Measurements from ENCODE around the gene MYRIP.

DNA sequence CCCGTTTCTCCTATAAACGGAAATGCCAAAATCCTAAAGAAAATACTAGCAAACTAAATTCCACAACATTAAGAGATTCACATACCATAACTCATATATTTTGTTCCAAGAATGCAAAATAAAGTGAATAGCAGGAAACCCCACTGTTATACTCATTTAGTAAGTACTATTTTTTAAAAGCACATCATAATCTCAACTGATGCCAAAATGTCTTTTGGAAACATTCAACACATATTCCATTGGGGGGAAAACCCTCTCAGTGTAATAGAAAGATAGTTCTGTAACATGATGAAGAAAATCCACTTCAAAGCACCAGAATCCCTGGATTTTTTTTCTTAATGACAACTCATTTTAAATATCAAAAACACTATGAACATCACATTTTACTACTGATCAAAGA is 407.1 kb downstream of the MYRIP start:
- TF ChIP-seq, protein P1, sequence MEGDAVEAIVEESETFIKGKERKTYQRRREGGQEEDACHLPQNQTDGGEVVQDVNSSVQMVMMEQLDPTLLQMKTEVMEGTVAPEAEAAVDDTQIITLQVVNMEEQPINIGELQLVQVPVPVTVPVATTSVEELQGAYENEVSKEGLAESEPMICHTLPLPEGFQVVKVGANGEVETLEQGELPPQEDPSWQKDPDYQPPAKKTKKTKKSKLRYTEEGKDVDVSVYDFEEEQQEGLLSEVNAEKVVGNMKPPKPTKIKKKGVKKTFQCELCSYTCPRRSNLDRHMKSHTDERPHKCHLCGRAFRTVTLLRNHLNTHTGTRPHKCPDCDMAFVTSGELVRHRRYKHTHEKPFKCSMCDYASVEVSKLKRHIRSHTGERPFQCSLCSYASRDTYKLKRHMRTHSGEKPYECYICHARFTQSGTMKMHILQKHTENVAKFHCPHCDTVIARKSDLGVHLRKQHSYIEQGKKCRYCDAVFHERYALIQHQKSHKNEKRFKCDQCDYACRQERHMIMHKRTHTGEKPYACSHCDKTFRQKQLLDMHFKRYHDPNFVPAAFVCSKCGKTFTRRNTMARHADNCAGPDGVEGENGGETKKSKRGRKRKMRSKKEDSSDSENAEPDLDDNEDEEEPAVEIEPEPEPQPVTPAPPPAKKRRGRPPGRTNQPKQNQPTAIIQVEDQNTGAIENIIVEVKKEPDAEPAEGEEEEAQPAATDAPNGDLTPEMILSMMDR (IDR thresholded peaks at IDR 0.05): no peak
- TF ChIP-seq POLR2A (IDR thresholded peaks at IDR 0.05): no peak

Measured in adrenal gland (tissue), 5 donors.